ENCODE data around the gene ARHGAP25.

GRCh38 chr2:68744366-68744912 lies 9.8 kb downstream of the ARHGAP25 start:
- TF ChIP-seq, protein P1, sequence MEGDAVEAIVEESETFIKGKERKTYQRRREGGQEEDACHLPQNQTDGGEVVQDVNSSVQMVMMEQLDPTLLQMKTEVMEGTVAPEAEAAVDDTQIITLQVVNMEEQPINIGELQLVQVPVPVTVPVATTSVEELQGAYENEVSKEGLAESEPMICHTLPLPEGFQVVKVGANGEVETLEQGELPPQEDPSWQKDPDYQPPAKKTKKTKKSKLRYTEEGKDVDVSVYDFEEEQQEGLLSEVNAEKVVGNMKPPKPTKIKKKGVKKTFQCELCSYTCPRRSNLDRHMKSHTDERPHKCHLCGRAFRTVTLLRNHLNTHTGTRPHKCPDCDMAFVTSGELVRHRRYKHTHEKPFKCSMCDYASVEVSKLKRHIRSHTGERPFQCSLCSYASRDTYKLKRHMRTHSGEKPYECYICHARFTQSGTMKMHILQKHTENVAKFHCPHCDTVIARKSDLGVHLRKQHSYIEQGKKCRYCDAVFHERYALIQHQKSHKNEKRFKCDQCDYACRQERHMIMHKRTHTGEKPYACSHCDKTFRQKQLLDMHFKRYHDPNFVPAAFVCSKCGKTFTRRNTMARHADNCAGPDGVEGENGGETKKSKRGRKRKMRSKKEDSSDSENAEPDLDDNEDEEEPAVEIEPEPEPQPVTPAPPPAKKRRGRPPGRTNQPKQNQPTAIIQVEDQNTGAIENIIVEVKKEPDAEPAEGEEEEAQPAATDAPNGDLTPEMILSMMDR (IDR thresholded peaks at IDR 0.05): no peak
- TF ChIP-seq EP300 (IDR thresholded peaks at IDR 0.05): no peak

Measured in upper lobe of left lung (tissue), 4 donors.